Stomach (tissue), 9 donors: ENCODE data around the gene TJP2. TPM values are rescaled to one million over a fixed set of nuclear protein-coding genes. Genes with fewer than 3 reads are reported as not detected.
"Not testable (repeated sequence)": the region's sequence is repeated elsewhere in the genome, so short reads cannot be mapped to it uniquely, and the experiment has no call there.

Experiments
- DNase-seq, 2 donors: peaks; one replicate each; pipeline versions ENCODE4 v3.0.0 to v3.0.0-alpha.2; 2013 to 2019
- H3K27ac ChIP-seq, 5 donors: fragments of 200-600 bp in 4 of 5; sonication (generic) in 4 of 5; one replicate each; pipeline ENCODE4 v1.5.1; 2013 to 2019; ENCODE audit warnings: mild to moderate bottlenecking in 1 of 5, moderate library complexity in 1 of 5
- H3K27me3 ChIP-seq, 3 donors: fragments of 200-600 bp; sonication (generic); one replicate each; pipeline ENCODE4 v1.5.1; 2017 to 2019; ENCODE audit warnings: mixed run types in 1 of 3
- H3K36me3 ChIP-seq, 4 donors: fragments of 200-600 bp; sonication (generic); 1 replicate in 3 of 4; 2 replicates in 1 of 4; pipeline ENCODE4 v1.5.1; 2016 to 2019
- H3K4me1 ChIP-seq, 4 donors: fragments of 200-600 bp; sonication (generic); one replicate each; pipeline ENCODE4 v1.5.1; 2016 to 2019
- H3K4me3 ChIP-seq, 4 donors: fragments of 200-600 bp; sonication (generic) in 3 of 4; one replicate each; pipeline ENCODE4 v1.5.1; 2016 to 2019; ENCODE audit warnings: mild to moderate bottlenecking in 1 of 4
- H3K9me3 ChIP-seq, 4 donors: fragments of 200-600 bp; sonication (generic); one replicate each; pipeline ENCODE4 v1.5.1; 2016 to 2019
- CTCF ChIP-seq, 7 experiments: fragments of 450-650 bp in 4 of 7; fragments of 200-600 bp in 3 of 7; sonication (generic) in 3 of 7; IDR thresholded peaks; one replicate each; pipeline ENCODE4 v1.5.1; 2016 to 2019; ENCODE audit warnings: antibody characterized with exemption in 7 of 7, control low read depth in 2 of 7, mild to moderate bottlenecking in 1 of 7
- EP300 ChIP-seq: sonication (generic); formaldehyde crosslinking; IDR thresholded peaks from one replicate; pipeline ENCODE4 v1.6.1; 2017; ENCODE audit warnings: antibody characterized with exemption
- POLR2A ChIP-seq, 4 donors: fragments of 450-650 bp; IDR thresholded peaks; one replicate each; pipeline ENCODE4 v1.6.1; 2016; ENCODE audit warnings: antibody characterized with exemption in 4 of 4, control low read depth in 2 of 4, mild to moderate bottlenecking in 1 of 4, moderate library complexity in 1 of 4
- POLR2AphosphoS5 ChIP-seq, 3 donors: sonication (generic); formaldehyde crosslinking; IDR thresholded peaks; one replicate each; pipeline ENCODE4 v1.6.1; 2016; ENCODE audit warnings: antibody characterized with exemption in 3 of 3
- WGBS, 5 donors: extraction: QIAGEN DNeasy Blood & Tissue Kit in 3 of 5; methylation state at CpG; one replicate each; pipeline versions ENCODE4 v1.1.5 to v1.1.7; 2013 to 2018; 5-methylcytosine and 5-hydroxymethylcytosine counted together
- intact Hi-C: fragments of 100-400 bp; cut with DNase I; formaldehyde crosslinking; loops from one replicate; pipeline ENCODE4 v1.15.1; 2023; ENCODE audit warnings: low total_unique reads
- polyA plus RNA-seq, 3 donors: library from polyadenylated mRNA; stranded (reverse); fragments of 200-250 nt; gene quantifications; one replicate each; pipeline ENCODE4 v1.2.3, GENCODE V29; 2013
- total RNA-seq, 5 donors: library from RNA; depleted of rRNA; stranded (reverse); fragments of >200 nt; gene quantifications; one replicate each; pipeline versions ENCODE4 v1.1.0 to v1.2.3, GENCODE V29; 2014 to 2016
- donor health status: healthy with polysubstance abuse.
- donor health status: Bipolar disorder and iron deficiency.
- donor health status: healthy.

The TJP2 gene
- total and polyA plus RNA-seq, 8 donors, result 28.6 to 371 (median 150) TPM

- Histone ChIP-seq H3K4me3 (no peak overlapping the region), H3K27me3 (no peaks in the 10 kb centered on the region), H3K36me3 (no peaks in the 10 kb centered on the region), H3K9me3 (no peaks in the 10 kb centered on the region), H3K27ac (no peak overlapping the region), H3K4me1 (peaks cover 0 to 27% (median 10%) of the 10 kb centered on the region in 4 donors)
- intact Hi-C loops, result no loop called here
- WGBS, 5 donors, result 56 to 82% (median 79%) methylated on average over 1 of the region's 1 CpG
- DNase-seq, result no peak
- TF ChIP-seq POLR2AphosphoS5 (IDR thresholded peaks at IDR 0.05) (no peak), EP300 (no peak), CTCF (IDR thresholded peaks at IDR 0.05) (no peak), POLR2A (IDR thresholded peaks at IDR 0.05) (no peak)
Observed at GRCh38 chr9:69299315-69299714, 125.2 kb downstream of the TJP2 start.

- Histone ChIP-seq H3K9me3 (no peaks in the 10 kb centered on the region), H3K27me3 (no peaks in the 10 kb centered on the region), H3K36me3 (no peaks in the 10 kb centered on the region), H3K27ac (no peak overlapping the region), H3K4me3 (no peak overlapping the region), H3K4me1 (peaks cover 0 to 27% (median 10%) of the 10 kb centered on the region in 4 donors)
- WGBS, 5 donors, result 29 to 63% (median 48%) methylated on average over 1 of the region's 1 CpG
- DNase-seq, result no peak
- TF ChIP-seq CTCF (IDR thresholded peaks at IDR 0.05) (no peak), POLR2AphosphoS5 (IDR thresholded peaks at IDR 0.05) (no peak), EP300 (no peak), POLR2A (IDR thresholded peaks at IDR 0.05) (no peak)
- intact Hi-C loops, result no loop called here
Observed at GRCh38 chr9:69299826-69300225, 125.7 kb downstream of the TJP2 start.

- H3K9me3 ChIP-seq, result no peaks in the 10 kb centered on the region
- no peaks in the 10 kb centered on the region for H3K36me3 ChIP-seq
- no peak for DNase-seq
- no peak for TF ChIP-seq EP300
- TF ChIP-seq POLR2A (IDR thresholded peaks at IDR 0.05), result no peak
- no peak for TF ChIP-seq CTCF (IDR thresholded peaks at IDR 0.05)
- TF ChIP-seq POLR2AphosphoS5 (IDR thresholded peaks at IDR 0.05), result no peak
- peaks cover 0 to 7% (median 3%) of the 10 kb centered on the region in 4 donors for H3K4me1 ChIP-seq
- H3K4me3 ChIP-seq, result no peak overlapping the region
- no peaks in the 10 kb centered on the region for H3K27me3 ChIP-seq
- no peak overlapping the region for H3K27ac ChIP-seq
- 92 to 99% (median 95%) methylated on average over 2 of the region's 2 CpGs for WGBS, 5 donors
- intact Hi-C loops, result no loop called here
Observed at GRCh38 chr9:69303331-69303730, 129.3 kb downstream of the TJP2 start.

- 78 to 83% (median 79%) methylated on average over 5 of the region's 5 CpGs for WGBS, 5 donors
- H3K36me3 ChIP-seq, H3K27me3 ChIP-seq, H3K4me3 ChIP-seq, H3K4me1 ChIP-seq, intact Hi-C loops, DNase-seq, H3K9me3 ChIP-seq, H3K27ac ChIP-seq: not testable (repeated sequence)
Observed at GRCh38 chr9:69306895-69307445, 132.9 kb downstream of the TJP2 start.

GRCh38 chr9:69307446-69308205 is 133.5 kb downstream of the TJP2 start:
- no peaks in the 10 kb centered on the region for H3K27me3 ChIP-seq
- TF ChIP-seq EP300, result no peak
- TF ChIP-seq CTCF (IDR thresholded peaks at IDR 0.05), result no peak
- no peak for TF ChIP-seq POLR2A (IDR thresholded peaks at IDR 0.05)
- no peak for TF ChIP-seq POLR2AphosphoS5 (IDR thresholded peaks at IDR 0.05)
- H3K4me3 ChIP-seq, result no peak overlapping the region
- H3K27ac ChIP-seq, result no peak overlapping the region
- H3K9me3 ChIP-seq, result peaks cover 0 to 6% (median 4%) of the 10 kb centered on the region in 4 donors
- peak in 1 of 2 donors; percentile 72 for DNase-seq
- H3K4me1 ChIP-seq, result peaks cover 0 to 6% (median 0%) of the 10 kb centered on the region in 4 donors
- intact Hi-C loops, result no loop called here
- 85 to 94% (median 89%) methylated on average over 5 of the region's 5 CpGs for WGBS, 5 donors
- no peaks in the 10 kb centered on the region for H3K36me3 ChIP-seq
